ENCODE results near the gene GGCT. TPM values are rescaled to one million over a fixed set of nuclear protein-coding genes. Genes with fewer than 3 reads are reported as not detected.

Gene GGCT
- total RNA-seq, 2 experiments from 2014 or later = 6.3 to 6.6 TPM

- ChIA-PET POLR2A (interaction anchor here (0.8 to 2.5 kb wide), 7 partner anchors 21 to 248 kb away, joined by 3 to 19 read pairs (median 7); partner anchors contain the start of genes GARS1, GGCT and ZNRF2), CTCF (interaction anchor here (1.4 kb wide), 1 partner anchor 85 kb away, joined by 3 read pairs; no protein-coding TSS in a partner anchor)
- peak; percentile 39 for ATAC-seq (ENCODE audit: poor library complexity)
- peaks cover 41% of the 10 kb centered on the region for H3K4me1 Mint-ChIP-seq (ENCODE audit: low read depth)
- Histone ChIP-seq H3K4me1 (ENCODE audit: insufficient read depth, low read length) (peaks cover 29% of the 10 kb centered on the region), H3K36me3 (ENCODE audit: insufficient read depth, low read length) (no peaks in the 10 kb centered on the region), H3K27ac (ENCODE audit: low read depth in 1 of 2, low read length in 2 of 2) (peak overlapping the region; percentile 60 to 65), H3K4me3 (ENCODE audit: low read length) (peak overlapping the region; percentile 76), H3K9me3 (ENCODE audit: control insufficient read depth in 1 of 2, insufficient read depth in 1 of 2, low read length in 2 of 2) (no peaks in the 10 kb centered on the region), H3K27me3 (ENCODE audit: control insufficient read depth in 1 of 2, insufficient read depth in 2 of 2, low read length in 2 of 2) (no peaks in the 10 kb centered on the region)
- intact Hi-C loops (cut with DNase I, micrococcal nuclease) = loop anchor here (2.0 to 10.0 kb wide), 3 partner anchors 23 to 195 kb away; partner anchors contain the start of genes GGCT (in 1 of the 2) and ZNRF2 (in 1 of the 2)
- DNase-seq = peak in 6 of 14 experiments; percentile 5 to 78 (median 51)
- H3K4me3 Mint-ChIP-seq = no peak overlapping the region
- H3K9me3 Mint-ChIP-seq = no peaks in the 10 kb centered on the region
- no peaks in the 10 kb centered on the region for H3K27me3 Mint-ChIP-seq
- H3K27ac Mint-ChIP-seq = no peak overlapping the region
- TF ChIP-seq, protein P1, sequence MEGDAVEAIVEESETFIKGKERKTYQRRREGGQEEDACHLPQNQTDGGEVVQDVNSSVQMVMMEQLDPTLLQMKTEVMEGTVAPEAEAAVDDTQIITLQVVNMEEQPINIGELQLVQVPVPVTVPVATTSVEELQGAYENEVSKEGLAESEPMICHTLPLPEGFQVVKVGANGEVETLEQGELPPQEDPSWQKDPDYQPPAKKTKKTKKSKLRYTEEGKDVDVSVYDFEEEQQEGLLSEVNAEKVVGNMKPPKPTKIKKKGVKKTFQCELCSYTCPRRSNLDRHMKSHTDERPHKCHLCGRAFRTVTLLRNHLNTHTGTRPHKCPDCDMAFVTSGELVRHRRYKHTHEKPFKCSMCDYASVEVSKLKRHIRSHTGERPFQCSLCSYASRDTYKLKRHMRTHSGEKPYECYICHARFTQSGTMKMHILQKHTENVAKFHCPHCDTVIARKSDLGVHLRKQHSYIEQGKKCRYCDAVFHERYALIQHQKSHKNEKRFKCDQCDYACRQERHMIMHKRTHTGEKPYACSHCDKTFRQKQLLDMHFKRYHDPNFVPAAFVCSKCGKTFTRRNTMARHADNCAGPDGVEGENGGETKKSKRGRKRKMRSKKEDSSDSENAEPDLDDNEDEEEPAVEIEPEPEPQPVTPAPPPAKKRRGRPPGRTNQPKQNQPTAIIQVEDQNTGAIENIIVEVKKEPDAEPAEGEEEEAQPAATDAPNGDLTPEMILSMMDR (IDR thresholded peaks at IDR 0.05) = no peak
- H3K36me3 Mint-ChIP-seq (ENCODE audit: low read depth) = peaks cover 5% of the 10 kb centered on the region
These were observed 25.2 kb downstream of the GGCT start for GRCh38 chr7:30479202-30480120.

GRCh38 chr7:30478349-30479201 lies 26.1 kb downstream of the GGCT start, which contains the start of gene NOD1:
Gene NOD1, minus strand, starts transcription at chr7:30478784. Its CDS starts 21,863 bp downstream, at chr7:30456921.
- Mint-ChIP-seq H3K36me3 (ENCODE audit: low read depth) (peaks cover 5% of the 10 kb centered on the region), H3K9me3 (no peaks in the 10 kb centered on the region), H3K27ac (no peak within 1 kb of the TSS), H3K4me3 (no peak within 1 kb of the TSS), H3K4me1 (ENCODE audit: low read depth) (peaks cover 49% of the 10 kb centered on the region), H3K27me3 (no peaks in the 10 kb centered on the region)
- peak within 1 kb of the TSS; percentile 76 for H3K4me3 ChIP-seq (ENCODE audit: low read length)
- TF ChIP-seq, protein P1 (IDR thresholded peaks at IDR 0.05) = no peak
- ChIA-PET CTCF (interaction anchor here (0.6 to 1.4 kb wide), 4 partner anchors 24 to 1567 kb away, joined by 3 to 6 read pairs (median 3); no protein-coding TSS in a partner anchor), POLR2A (interaction anchor here (0.6 to 2.5 kb wide), 17 partner anchors 13 to 452 kb away, joined by 3 to 19 read pairs (median 5); partner anchors contain the start of genes FKBP14, GARS1, GGCT and MTURN)
- intact Hi-C loops (cut with DNase I, micrococcal nuclease) = loop anchor here in 1 of 2 experiments (2.0 to 10.0 kb wide), 2 partner anchors 26 to 194 kb away; partner anchors contain the start of genes GGCT and ZNRF2
- peaks cover 31% of the 10 kb centered on the region for H3K4me1 ChIP-seq (ENCODE audit: insufficient read depth, low read length)
- H3K36me3 ChIP-seq (ENCODE audit: insufficient read depth, low read length) = no peaks in the 10 kb centered on the region
- H3K27ac ChIP-seq (ENCODE audit: low read depth in 1 of 2, low read length in 2 of 2) = peak within 1 kb of the TSS; percentile 60 to 65
- DNase-seq (peak; percentile 38 to 80 (median 58)), ATAC-seq (ENCODE audit: poor library complexity) (peak; percentile 87)
- no peaks in the 10 kb centered on the region for H3K9me3 ChIP-seq (ENCODE audit: control insufficient read depth in 1 of 2, insufficient read depth in 1 of 2, low read length in 2 of 2)
- H3K27me3 ChIP-seq (ENCODE audit: control insufficient read depth in 1 of 2, insufficient read depth in 2 of 2, low read length in 2 of 2) = no peaks in the 10 kb centered on the region
